ENCODE results near the gene ADM.

GRCh38 chr11:10287140-10287539 lies 17.7 kb upstream of the ADM start:
- no peak for TF ChIP-seq CTCF (IDR thresholded peaks at IDR 0.05)
- no peak for TF ChIP-seq POLR2A (IDR thresholded peaks at IDR 0.05)
